Adrenal gland (tissue), 12 donors: ENCODE results near the gene CNTN2. TPM values are rescaled to one million over a fixed set of nuclear protein-coding genes. Genes with fewer than 3 reads are reported as not detected.

Source experiments
- DNase-seq, 7 donors: peaks; one replicate each; pipeline ENCODE4 v3.0.0-alpha.2; 2019 to 2020
- H3K27ac ChIP-seq, 5 donors: fragments of 200-600 bp; sonication (generic) in 4 of 5; 1 replicate in 3 of 5; 2 replicates in 2 of 5; pipeline versions ENCODE4 v1.5.1 to v1.8.0; 2016 to 2020; ENCODE audit warnings: mild to moderate bottlenecking in 1 of 5
- H3K27me3 ChIP-seq: fragments of 200-600 bp; 2 replicates; pipeline ENCODE4 v1.8.0; 2021
- H3K36me3 ChIP-seq, 2 donors: fragments of 200-600 bp; replicated peaks in 1 of 2; 1 replicate in 1 of 2; 2 replicates in 1 of 2; pipeline versions ENCODE4 v1.5.1 to v1.8.0; 2018 to 2022
- H3K4me1 ChIP-seq, 2 donors: fragments of 200-600 bp; replicated peaks in 1 of 2; 1 replicate in 1 of 2; 2 replicates in 1 of 2; pipeline versions ENCODE4 v1.5.1 to v1.8.0; 2018 to 2021
- H3K4me3 ChIP-seq, 4 donors: fragments of 200-600 bp; sonication (generic) in 3 of 4; one replicate each; pipeline ENCODE4 v1.5.1; 2016 to 2018
- H3K9me3 ChIP-seq, 3 donors: fragments of 200-600 bp; sonication (generic) in 1 of 3; replicated peaks in 1 of 3; 1 replicate in 2 of 3; 2 replicates in 1 of 3; pipeline versions ENCODE4 v1.5.1 to v1.8.0; 2016 to 2021
- POLR2A ChIP-seq, 2 donors: fragments of 450-650 bp; IDR thresholded peaks; one replicate each; pipeline ENCODE4 v1.6.1; 2017; ENCODE audit warnings: antibody characterized with exemption in 2 of 2, mild to moderate bottlenecking in 2 of 2, moderate library complexity in 1 of 2
- WGBS, 4 donors: extraction: QIAGEN DNeasy Blood & Tissue Kit in 2 of 4; methylation state at CpG; one replicate each; pipeline versions ENCODE4 v1.1.5 to v1.1.7; 2013 to 2017; 5-methylcytosine and 5-hydroxymethylcytosine counted together
- intact Hi-C, 2 donors: fragments of 100-400 bp; cut with DNase I; formaldehyde crosslinking; loops; one replicate each; pipeline versions ENCODE4 v1.14.1 to v1.15.0; 2022 to 2023
- polyA plus RNA-seq, 3 donors: library from polyadenylated mRNA; stranded (reverse); fragments of 200-250 nt in 2 of 3; fragments of 350-450 nt in 1 of 3; fragmentation: Illumina TruSeq in 1 of 3; extraction: RNeasy Lipid Tissue Mini Kit (QIAGEN cat#74804) in 1 of 3; gene quantifications; one replicate each; pipeline ENCODE4 v1.2.3, GENCODE V29; 2013 to 2014
- total RNA-seq, 9 donors: library from RNA; depleted of rRNA in 4 of 9; stranded (reverse); fragments of >200 nt in 4 of 9; fragments of 120-200 nt in 1 of 9; fragmentation: NEBNext Ultra II Directional in 1 of 9; extraction: Animal tissue kit (Norgen Biotek cat#: 25700) in 1 of 9; gene quantifications; one replicate each; pipeline versions ENCODE4 v1.1.0 to v1.2.4, GENCODE V29; 2013 to 2023
- TF ChIP-seq, protein P1 (sequence below), 6 experiments: fragments of 450-650 bp in 4 of 6; fragments of 200-600 bp in 2 of 6; sonication (generic) in 1 of 6; IDR thresholded peaks; 1 replicate in 5 of 6; 2 replicates in 1 of 6; pipeline versions ENCODE4 v1.5.1 to v1.8.0; 2016 to 2021; ENCODE audit warnings: antibody characterized with exemption in 6 of 6, mild to moderate bottlenecking in 2 of 6, moderate library complexity in 1 of 6
- donor health status: healthy with polysubstance abuse.
- donor health status: Bipolar disorder and iron deficiency.
- donor health status: DM: yes; HTN: yes; CAD: no.
- donor health status: DM: no; HTN: no; CAD: no.
- donor health status: DM: no; HTN: no; CAD: no.
- donor health status: DM: yes; HTN: yes; CAD: no.

CNTN2 gene
- total and polyA plus RNA-seq, 12 donors: 0.08 to 3.2 (median 0.45) TPM; not detected in 1

DNA sequence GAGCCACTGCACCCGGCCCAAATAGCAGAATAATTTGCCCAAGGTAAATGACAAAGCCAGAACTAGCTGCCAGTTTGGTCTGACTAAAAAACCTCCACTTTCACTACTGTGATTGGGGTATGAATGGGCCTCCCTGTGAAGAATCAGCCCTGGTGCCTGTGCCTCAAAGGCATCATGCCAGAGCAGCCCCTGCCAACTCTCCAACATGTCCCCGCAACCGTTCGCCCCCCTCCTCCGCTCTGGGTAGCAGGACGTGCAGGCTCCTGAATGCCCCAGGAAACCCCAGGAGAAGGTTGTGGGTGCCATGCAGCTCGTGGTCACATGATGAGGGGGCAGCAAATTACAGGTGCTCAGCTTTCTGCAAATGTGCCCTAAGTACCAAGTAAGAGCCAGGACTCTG lies 14.6 kb upstream of the CNTN2 start:
- H3K9me3 ChIP-seq: no peaks in the 10 kb centered on the region
- WGBS, 4 donors: 68 to 85% (median 82%) methylated on average over 6 to 7 of the region's 7 CpGs
- TF ChIP-seq, protein P1, sequence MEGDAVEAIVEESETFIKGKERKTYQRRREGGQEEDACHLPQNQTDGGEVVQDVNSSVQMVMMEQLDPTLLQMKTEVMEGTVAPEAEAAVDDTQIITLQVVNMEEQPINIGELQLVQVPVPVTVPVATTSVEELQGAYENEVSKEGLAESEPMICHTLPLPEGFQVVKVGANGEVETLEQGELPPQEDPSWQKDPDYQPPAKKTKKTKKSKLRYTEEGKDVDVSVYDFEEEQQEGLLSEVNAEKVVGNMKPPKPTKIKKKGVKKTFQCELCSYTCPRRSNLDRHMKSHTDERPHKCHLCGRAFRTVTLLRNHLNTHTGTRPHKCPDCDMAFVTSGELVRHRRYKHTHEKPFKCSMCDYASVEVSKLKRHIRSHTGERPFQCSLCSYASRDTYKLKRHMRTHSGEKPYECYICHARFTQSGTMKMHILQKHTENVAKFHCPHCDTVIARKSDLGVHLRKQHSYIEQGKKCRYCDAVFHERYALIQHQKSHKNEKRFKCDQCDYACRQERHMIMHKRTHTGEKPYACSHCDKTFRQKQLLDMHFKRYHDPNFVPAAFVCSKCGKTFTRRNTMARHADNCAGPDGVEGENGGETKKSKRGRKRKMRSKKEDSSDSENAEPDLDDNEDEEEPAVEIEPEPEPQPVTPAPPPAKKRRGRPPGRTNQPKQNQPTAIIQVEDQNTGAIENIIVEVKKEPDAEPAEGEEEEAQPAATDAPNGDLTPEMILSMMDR (IDR thresholded peaks at IDR 0.05): no peak
- no peak for TF ChIP-seq POLR2A (IDR thresholded peaks at IDR 0.05)
- no peak for DNase-seq
- no peaks in the 10 kb centered on the region for H3K27me3 ChIP-seq
- no peak overlapping the region for H3K4me3 ChIP-seq
- H3K36me3 ChIP-seq: no peaks in the 10 kb centered on the region
- intact Hi-C loops: no loop called here
- no peak overlapping the region for H3K27ac ChIP-seq
- no peaks in the 10 kb centered on the region for H3K4me1 ChIP-seq

DNA sequence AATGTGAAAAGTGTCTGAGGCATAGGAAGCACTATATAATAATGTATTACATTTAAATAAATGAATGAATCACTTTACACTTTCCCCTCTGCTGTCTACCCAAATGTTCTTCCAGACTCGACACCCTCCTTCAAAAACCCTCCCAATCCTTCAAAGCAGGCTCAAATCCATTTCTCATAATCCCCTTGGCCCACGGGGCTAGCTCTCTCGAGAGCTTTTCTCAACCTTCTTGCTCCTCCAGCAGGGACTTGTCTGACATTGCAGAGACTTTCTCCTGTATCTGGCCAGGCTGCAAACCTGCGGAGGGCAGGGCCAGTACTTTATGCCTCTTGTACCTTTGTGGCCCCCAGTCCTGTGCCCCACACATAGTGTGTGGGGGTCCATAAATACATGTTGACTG lies 14.1 kb upstream of the CNTN2 start:
- no peak for DNase-seq
- WGBS, 4 donors: 55 to 80% (median 74%) methylated on average over 4 of the region's 4 CpGs
- H3K27me3 ChIP-seq: no peaks in the 10 kb centered on the region
- no peak for TF ChIP-seq POLR2A (IDR thresholded peaks at IDR 0.05)
- TF ChIP-seq, protein P1 (IDR thresholded peaks at IDR 0.05): no peak
- H3K4me1 ChIP-seq: no peaks in the 10 kb centered on the region
- intact Hi-C loops: no loop called here
- no peak overlapping the region for H3K27ac ChIP-seq
- H3K4me3 ChIP-seq: no peak overlapping the region
- no peaks in the 10 kb centered on the region for H3K36me3 ChIP-seq
- H3K9me3 ChIP-seq: no peaks in the 10 kb centered on the region

- no peak overlapping the region for H3K27ac ChIP-seq
- 70 to 84% (median 78%) methylated on average over 6 of the region's 6 CpGs for WGBS, 4 donors
- intact Hi-C loops: no loop called here
- H3K36me3 ChIP-seq: no peaks in the 10 kb centered on the region
- TF ChIP-seq POLR2A (IDR thresholded peaks at IDR 0.05): no peak
- TF ChIP-seq, protein P1 (IDR thresholded peaks at IDR 0.05): no peak
- no peaks in the 10 kb centered on the region for H3K27me3 ChIP-seq
- H3K4me3 ChIP-seq: no peak overlapping the region
- no peaks in the 10 kb centered on the region for H3K9me3 ChIP-seq
- no peaks in the 10 kb centered on the region for H3K4me1 ChIP-seq
- no peak for DNase-seq
Observed at GRCh38 chr1:205030241-205030640, 12.8 kb upstream of the CNTN2 start.

DNA sequence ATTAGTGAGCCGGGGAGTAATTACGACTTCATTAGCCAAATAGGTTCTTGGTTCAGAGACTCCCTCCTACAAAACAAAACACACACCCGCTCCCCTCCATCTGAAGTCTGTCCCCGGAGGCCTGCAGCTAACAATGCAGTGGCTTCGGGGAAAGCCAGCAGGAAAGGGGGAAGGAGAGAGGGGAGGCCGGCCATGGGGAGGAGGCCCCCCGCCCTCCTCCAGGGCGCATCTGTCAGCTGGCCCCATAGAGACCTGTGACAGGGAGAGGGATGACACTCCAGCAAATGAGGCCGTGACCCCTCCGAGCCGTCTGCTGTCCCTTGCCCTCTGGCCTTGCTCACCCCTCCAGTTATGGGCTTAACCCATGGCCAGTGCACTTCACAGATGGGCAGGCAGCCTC lies 12.1 kb upstream of the CNTN2 start:
- DNase-seq: no peak
- no peaks in the 10 kb centered on the region for H3K9me3 ChIP-seq
- TF ChIP-seq, protein P1 (IDR thresholded peaks at IDR 0.05): no peak
- TF ChIP-seq POLR2A (IDR thresholded peaks at IDR 0.05): no peak
- no peaks in the 10 kb centered on the region for H3K27me3 ChIP-seq
- H3K4me3 ChIP-seq: no peak overlapping the region
- intact Hi-C loops: no loop called here
- H3K27ac ChIP-seq: no peak overlapping the region
- no peaks in the 10 kb centered on the region for H3K36me3 ChIP-seq
- WGBS, 4 donors: 61 to 70% (median 66%) methylated on average over 8 to 11 of the region's 11 CpGs
- no peaks in the 10 kb centered on the region for H3K4me1 ChIP-seq
